K562 (cell line): ENCODE results near the gene ANP32B. TPM values are rescaled to one million over a fixed set of nuclear protein-coding genes. Genes with fewer than 3 reads are reported as not detected.

Experiments
- AFF1 ChIP-seq, 2 experiments: fragments of 450-650 bp; IDR thresholded peaks; 2 replicates each; pipeline ENCODE4 v1.6.1; 2018; ENCODE audit warnings: mild to moderate bottlenecking in 2 of 2, low read depth in 1 of 2; ENCODE audit not compliant: partially characterized antibody in 2 of 2
- CREB3 ChIP-seq: fragments of 450-650 bp; conservative IDR thresholded peaks from 2 replicates; pipeline ENCODE4 v1.6.1; 2016; ENCODE audit warnings: missing genetic modification characterization, low read depth, mild to moderate bottlenecking, missing compliant biosample characterization, moderate library complexity
- E2F1 ChIP-seq: sonication (generic); formaldehyde crosslinking; IDR thresholded peaks from 2 replicates; pipeline ENCODE4 v1.8.1; 2023; ENCODE audit warnings: mild to moderate bottlenecking, missing genetic modification reagents, moderate library complexity
- E2F3 ChIP-seq: fragments of 250-450 bp; sonication (Bioruptor Pico); IDR thresholded peaks from 2 replicates; pipeline ENCODE4 v1.4.0; 2020; ENCODE audit warnings: mild to moderate bottlenecking
- EHMT2 ChIP-seq: fragments of 450-650 bp; IDR thresholded peaks from 2 replicates; pipeline ENCODE4 v1.6.1; 2018; ENCODE audit warnings: antibody characterized with exemption
- FOXJ3 ChIP-seq: sonication (generic); formaldehyde crosslinking; IDR thresholded peaks from 2 replicates; pipeline ENCODE4 v1.4.0; 2020; ENCODE audit warnings: mild to moderate bottlenecking, missing genetic modification reagents
- HIVEP1 ChIP-seq: fragments of 250-450 bp; sonication (Bioruptor Pico); IDR thresholded peaks from 2 replicates; pipeline ENCODE4 v1.4.0; 2020; ENCODE audit warnings: mild to moderate bottlenecking
- MAFG ChIP-seq: fragments of 450-650 bp; conservative IDR thresholded peaks from 2 replicates; pipeline ENCODE4 v1.6.1; 2016; ENCODE audit warnings: missing genetic modification characterization, missing compliant biosample characterization
- PCBP1 ChIP-seq: fragments of 200-400 bp; formaldehyde crosslinking; IDR thresholded peaks from 2 replicates; pipeline ENCODE4 v1.6.1; 2018; ENCODE audit warnings: mild to moderate bottlenecking, low read depth, low read length; ENCODE audit not compliant: poor library complexity, severe bottlenecking
- PHF21A ChIP-seq: fragments of 450-650 bp; IDR thresholded peaks from 2 replicates; pipeline ENCODE4 v1.6.1; 2017; ENCODE audit warnings: low read depth, borderline replicate concordance
- RNF2 ChIP-seq: sonication (generic); IDR thresholded peaks from 2 replicates; pipeline ENCODE4 v1.6.1; 2016
- SMARCE1 ChIP-seq: fragments of 450-650 bp; IDR thresholded peaks from 2 replicates; pipeline ENCODE4 v1.7.1; 2016; ENCODE audit warnings: mild to moderate bottlenecking
- SOX6 ChIP-seq: fragments of 450-650 bp; IDR thresholded peaks from 2 replicates; pipeline ENCODE4 v1.6.1; 2014; ENCODE audit warnings: mild to moderate bottlenecking
- TAF9B ChIP-seq: fragments of 450-650 bp; IDR thresholded peaks from 2 replicates; pipeline ENCODE4 v1.6.1; 2018; ENCODE audit warnings: mild to moderate bottlenecking; ENCODE audit not compliant: partially characterized antibody
- ZNF212 ChIP-seq: fragments of 450-650 bp; formaldehyde crosslinking; IDR thresholded peaks from 2 replicates; pipeline ENCODE4 v1.4.0; 2020; ENCODE audit warnings: mild to moderate bottlenecking
- ZNF23 ChIP-seq: fragments of 250-450 bp; sonication (Bioruptor Pico); IDR thresholded peaks from 2 replicates; pipeline ENCODE4 v1.4.0; 2020; ENCODE audit warnings: mild to moderate bottlenecking
- ZNF639 ChIP-seq, 2 experiments: fragments of 200-800 bp in 1 of 2; sonication (Bioruptor generic) in 1 of 2; sonication (generic) in 1 of 2; formaldehyde crosslinking in 1 of 2; IDR thresholded peaks in 1 of 2; conservative IDR thresholded peaks in 1 of 2; 2 replicates each; pipeline versions ENCODE4 v1.5.0 to v1.6.1; 2016 to 2020; ENCODE audit warnings: missing compliant biosample characterization in 1 of 2, missing genetic modification characterization in 1 of 2, missing genetic modification reagents in 1 of 2
- polyA plus RNA-seq, 8 experiments: library from polyadenylated mRNA; depleted of rRNA in 4 of 8; stranded (reverse) in 5 of 8; unstranded in 3 of 8; fragments of >200 nt; fragmentation: Nextera tagmentation in 2 of 8; fragmentation: Illumina TruSeq in 1 of 8; extraction: Ambion mirVana in 2 of 8; extraction: Trizol in 1 of 8; gene quantifications; 2 replicates each; pipeline versions ENCODE4 v1.2.1 to v1.2.3, GENCODE V29; 2011 to 2014; ENCODE audit warnings: inconsistent platforms in 1 of 8, missing spikeins in 1 of 8
- total RNA-seq, 7 experiments: library from RNA; depleted of rRNA in 6 of 7; stranded (reverse); fragments of >200 nt in 6 of 7; fragmentation: Illumina TruSeq in 2 of 7; extraction: Trizol in 2 of 7; gene quantifications; 2 replicates each; pipeline versions ENCODE4 v1.2.1 to v1.2.3, GENCODE V29; 2011 to 2021; ENCODE audit warnings: low replicate concordance in 1 of 7

The ANP32B gene
- total and polyA plus RNA-seq, 9 of the 15 experiments (the other 6 are each of a cell fraction or from before 2014, with no cell fraction given): 68.9 to 815 (median 141) TPM

- TF ChIP-seq CREB3 (tag) (0 out of 2 replicates have a peak, but pooled peaks have one; percentile 68), ZNF212 (CRISPR knock-in tag) (no peak; the same call in 1 of the 2 replicates), AFF1 (IDR thresholded peaks at IDR 0.05; ENCODE audit: low read depth in 1 of 2, partially characterized antibody in 2 of 2) (peak; percentile 22 to 25), PCBP1 (no peak), SOX6 (peak; percentile 9; the same call in 1 of the 2 replicates), PHF21A (no peak), E2F3 (CRISPR knock-in tag) (0 out of 2 replicates have a peak, but pooled peaks have one; percentile 22), E2F1 (CRISPR knock-in tag) (no peak), ZNF639 (CRISPR knock-in tag; conservative IDR thresholded peaks at IDR 0.05 in 1 of 2, IDR thresholded peaks at IDR 0.05 in 1 of 2) (peak in 1 of 2 experiments; percentile 66; a peak in 1 of 4 replicates), TAF9B (peak; percentile 8), SMARCE1 (no peak), FOXJ3 (CRISPR knock-in tag) (no peak), EHMT2 (peak; percentile 66; the same call in 1 of the 2 replicates), RNF2 (0 out of 2 replicates have a peak, but pooled peaks have one; percentile 3), MAFG (tag) (no peak), ZNF23 (CRISPR knock-in tag) (no peak), HIVEP1 (CRISPR knock-in tag) (0 out of 2 replicates have a peak, but pooled peaks have one; percentile 37)
Measured at GRCh38 chr9:97980918-97981845, 2.0 kb upstream of the ANP32B start (continued).
